HT-29 (cell line): ENCODE results near the gene ITGB3BP. TPM values are rescaled to one million over a fixed set of nuclear protein-coding genes. Genes with fewer than 3 reads are reported as not detected.
"Not testable (repeated sequence)": the region's sequence is repeated elsewhere in the genome, so short reads cannot be mapped to it uniquely, and the experiment has no call there.

Experiments used
- DNase-seq: peaks from one replicate; pipeline ENCODE4 v3.0.0-alpha.2; 2015; ENCODE audit warnings: low spot score
- total RNA-seq: library from RNA; depleted of rRNA; stranded (reverse); fragments of >200 nt; shearing (Covaris generic); gene quantifications from 2 replicates; pipeline ENCODE4 v1.2.3, GENCODE V29; 2014; rRNA removed

Gene ITGB3BP, protein sequence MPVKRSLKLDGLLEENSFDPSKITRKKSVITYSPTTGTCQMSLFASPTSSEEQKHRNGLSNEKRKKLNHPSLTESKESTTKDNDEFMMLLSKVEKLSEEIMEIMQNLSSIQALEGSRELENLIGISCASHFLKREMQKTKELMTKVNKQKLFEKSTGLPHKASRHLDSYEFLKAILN
- total RNA-seq: 14.1 and 16.9 TPM in 2 replicates

DNA sequence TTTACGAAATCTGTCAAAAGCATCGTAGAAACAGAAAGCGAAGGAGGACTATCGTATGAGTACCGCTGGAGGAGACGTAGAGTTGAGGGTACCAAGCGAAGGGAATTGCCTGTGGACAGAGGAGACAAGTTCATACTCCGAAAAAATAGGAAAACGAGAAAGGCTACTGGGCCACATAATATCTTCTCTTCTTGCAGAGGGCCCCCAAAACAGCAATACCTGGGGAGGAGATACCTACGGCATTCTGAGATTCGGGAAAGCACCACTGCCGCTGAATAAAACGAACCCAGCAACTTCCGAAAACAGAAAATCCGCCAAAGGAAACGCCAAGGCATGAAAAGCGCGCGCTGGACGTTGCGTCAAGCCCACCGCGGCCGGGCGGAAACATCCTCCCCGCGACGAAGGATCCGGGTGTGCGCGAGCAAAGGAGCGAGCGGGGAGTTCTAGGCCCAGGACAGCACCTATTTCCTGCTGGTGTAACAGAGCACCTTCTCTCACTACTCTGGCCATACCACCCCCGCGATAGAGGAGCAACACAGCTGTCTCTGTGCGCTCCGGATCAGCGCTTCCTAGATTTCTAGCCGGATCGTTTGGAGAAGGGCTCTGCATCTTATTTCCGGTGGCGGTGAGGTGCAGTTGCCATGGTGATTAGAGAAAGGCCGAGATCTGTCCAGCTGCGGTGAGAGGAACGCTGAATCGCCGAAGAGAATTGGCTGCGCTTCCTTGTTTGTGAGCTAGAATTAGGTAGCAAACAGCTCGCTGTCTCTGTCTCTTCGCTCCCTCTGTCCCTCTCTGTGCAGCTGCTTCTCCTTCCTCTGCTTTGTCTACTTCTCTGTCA lies at the start of gene ITGB3BP, which contains the start of gene EFCAB7:
Gene ITGB3BP, minus strand, starts transcription at position 335 of the 838 bp plus-strand sequence. Its CDS starts 92 bp downstream, at position 243.
Gene EFCAB7, plus strand, starts transcription at position 635 of the 838 bp plus-strand sequence. CDS start 2,048 bp downstream, outside the sequence.
- DNase-seq: peak; percentile 95

DNA sequence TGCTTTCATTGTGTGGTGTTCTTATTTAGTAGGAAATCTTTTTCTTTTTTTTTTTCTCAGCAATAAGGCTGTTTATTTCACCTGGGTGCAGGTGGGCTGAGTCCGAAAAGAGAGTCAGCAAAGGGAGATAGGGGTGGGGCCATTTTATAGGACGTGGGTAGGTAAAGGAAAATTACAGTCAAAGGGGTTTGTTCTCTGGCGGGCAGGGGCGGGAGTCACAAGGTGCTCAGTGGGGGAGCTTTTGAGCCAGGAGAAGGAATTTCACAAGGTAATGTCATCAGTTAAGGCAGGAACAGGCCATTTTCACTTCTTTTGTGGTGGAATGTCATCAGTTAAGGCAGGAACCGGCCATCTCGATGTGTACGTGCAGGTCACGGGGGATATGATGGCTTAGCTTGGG lies 49.7 kb upstream of the ITGB3BP start:
- not testable (repeated sequence) for DNase-seq

DNA sequence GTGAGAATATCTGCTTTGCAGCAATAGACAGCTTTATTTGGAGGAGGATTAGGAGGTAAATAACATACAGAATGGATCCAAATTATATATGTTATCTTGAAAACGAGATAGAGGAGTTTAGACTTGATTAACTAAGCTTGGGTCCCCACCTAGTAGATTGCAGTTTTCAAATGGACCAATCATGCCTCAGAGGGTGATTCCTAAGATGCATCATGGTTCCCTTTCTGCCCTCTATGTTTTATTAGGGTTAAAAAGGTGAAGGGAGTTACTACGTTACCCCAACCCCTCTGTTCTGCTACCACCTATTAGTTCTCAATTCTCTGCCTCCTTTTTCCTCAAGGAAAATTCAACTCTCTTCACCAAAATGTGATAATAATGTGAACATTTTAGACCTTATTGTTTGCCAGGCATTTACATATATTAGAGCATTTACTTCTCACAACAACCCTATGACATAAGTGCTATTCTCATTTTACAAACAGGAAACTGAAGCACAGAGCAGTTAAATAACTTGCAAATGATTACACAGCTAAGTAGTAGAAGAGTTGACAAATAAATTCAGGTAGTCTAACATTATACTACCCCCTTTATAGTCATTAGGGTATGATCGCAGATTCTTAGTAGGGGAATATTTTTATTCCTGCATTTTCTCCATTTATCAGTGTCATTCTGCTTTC lies 46.8 kb upstream of the ITGB3BP start:
- no peak for DNase-seq

DNA sequence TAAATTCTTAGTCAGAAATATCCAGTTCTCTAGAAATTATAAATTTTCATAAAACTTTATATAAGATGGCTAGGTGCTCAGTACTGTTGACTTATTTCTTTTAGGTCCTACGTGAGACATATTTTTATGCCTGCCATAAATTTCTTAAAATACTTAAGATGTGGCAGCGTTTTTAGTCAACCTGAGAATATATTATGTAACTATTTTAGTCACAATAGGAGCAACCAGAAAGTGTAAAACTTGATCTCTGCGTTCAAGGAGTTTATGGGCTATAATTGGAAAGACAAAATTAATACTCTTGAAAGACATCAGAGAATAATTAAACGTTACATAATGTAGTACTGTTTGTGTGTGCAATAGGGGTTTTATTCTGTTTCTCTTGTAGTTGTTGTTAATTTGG lies 46.0 kb upstream of the ITGB3BP start:
- no peak for DNase-seq

DNA sequence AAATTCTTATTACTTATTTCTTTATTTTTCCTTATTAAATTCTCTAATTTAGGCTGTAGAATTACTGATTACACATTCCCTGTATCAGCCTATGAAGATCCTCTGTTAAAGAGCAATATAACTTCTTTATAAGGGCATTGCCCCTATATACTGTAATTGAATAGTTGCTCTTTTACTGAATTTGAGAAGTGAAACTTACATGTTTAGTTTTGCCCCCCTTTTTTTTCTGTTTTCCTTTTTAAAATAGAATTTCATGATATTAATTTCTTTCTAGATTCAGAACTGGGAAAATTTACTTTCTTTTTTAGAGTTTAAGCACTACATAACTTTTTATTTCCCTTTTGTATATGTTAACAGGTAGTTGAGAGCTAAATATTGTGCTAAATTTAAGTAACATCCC lies 40.7 kb upstream of the ITGB3BP start:
- no peak for DNase-seq

DNA sequence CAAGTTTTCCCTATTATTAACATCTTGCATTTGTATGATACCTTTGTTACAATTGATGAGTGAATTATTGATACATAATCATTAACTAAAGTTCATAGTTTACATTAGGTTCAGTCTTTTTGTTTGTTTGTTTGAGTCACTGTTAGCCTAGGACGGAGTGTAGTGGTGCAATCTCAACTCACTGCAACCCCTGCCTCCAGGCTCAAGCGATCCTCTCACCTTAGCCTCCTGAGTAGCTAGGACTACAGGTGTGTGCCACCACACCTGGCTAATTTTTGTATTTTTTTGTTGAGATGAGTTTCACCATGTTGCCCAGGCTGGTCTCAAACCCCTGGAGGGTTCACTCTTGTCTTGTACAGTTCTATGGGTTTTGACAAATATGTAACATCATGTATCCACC lies 36.3 kb upstream of the ITGB3BP start:
- DNase-seq: no peak

DNA sequence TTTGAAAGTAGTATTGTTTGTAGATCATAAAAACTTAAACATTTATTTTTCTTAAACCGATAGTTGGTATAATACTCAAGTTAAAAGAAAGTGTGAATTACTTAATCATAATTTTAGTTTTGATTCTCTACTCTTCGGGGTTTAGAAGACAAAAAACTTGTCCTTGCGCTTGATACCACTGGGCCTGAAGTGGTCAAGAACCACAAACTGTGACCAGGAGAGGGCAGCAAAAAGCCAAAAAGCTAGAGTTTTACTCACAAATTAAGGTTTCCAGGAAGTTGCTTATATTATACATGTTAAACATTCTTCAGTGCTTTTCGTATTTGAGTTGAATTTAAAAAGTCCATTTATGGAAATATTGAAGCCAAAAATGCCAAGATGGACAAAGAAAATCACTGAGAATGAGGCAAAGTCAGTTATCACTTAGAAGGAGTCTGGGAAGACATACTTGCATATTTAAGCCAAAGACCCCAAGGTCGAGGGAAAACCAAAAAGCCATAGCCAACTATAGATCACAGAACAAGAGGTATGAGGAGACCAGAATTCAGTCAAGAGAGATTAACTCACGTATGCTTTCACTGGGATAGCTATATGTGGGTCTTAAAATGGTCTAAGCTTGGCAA lies 34.5 kb upstream of the ITGB3BP start:
- peak; percentile 59 for DNase-seq

DNA sequence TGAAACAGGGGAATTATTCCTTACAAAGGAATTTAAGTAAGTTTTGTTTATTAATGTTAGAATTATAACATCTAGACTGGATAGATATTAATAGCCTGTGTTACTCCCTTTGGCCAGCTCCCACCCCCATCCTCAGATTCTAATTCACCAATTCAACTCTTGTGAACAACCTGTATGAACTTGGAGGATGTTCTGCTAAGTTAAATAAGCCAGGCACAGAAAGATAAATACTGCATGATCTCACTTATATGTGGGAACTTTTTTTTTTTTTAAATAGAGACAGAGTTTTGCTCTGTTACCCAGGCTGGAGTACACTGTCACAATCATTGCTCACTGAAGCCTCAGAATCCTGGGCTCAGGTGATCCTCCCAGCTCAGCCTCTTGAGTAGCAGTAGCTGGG lies 32.5 kb upstream of the ITGB3BP start:
- no peak for DNase-seq

DNA sequence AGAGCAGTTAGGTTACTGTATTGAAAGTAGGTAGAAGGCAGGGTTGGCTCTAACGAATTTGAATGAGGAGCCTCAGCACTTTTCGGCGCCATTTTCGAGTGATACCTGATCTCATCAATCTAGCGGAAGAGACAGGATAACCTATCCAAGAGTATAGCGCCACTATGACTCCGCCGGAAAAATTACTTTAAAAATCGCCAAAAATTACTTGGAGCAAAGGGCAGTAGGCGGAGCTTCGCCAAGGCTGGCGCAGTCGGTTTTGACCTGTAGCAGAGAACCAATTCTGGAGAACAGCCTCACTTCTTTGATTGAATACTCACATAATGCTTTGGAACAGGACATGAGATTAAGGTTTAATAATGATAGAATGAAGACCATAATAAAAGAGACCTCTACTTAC lies 25.9 kb upstream of the ITGB3BP start:
- DNase-seq: no peak

DNA sequence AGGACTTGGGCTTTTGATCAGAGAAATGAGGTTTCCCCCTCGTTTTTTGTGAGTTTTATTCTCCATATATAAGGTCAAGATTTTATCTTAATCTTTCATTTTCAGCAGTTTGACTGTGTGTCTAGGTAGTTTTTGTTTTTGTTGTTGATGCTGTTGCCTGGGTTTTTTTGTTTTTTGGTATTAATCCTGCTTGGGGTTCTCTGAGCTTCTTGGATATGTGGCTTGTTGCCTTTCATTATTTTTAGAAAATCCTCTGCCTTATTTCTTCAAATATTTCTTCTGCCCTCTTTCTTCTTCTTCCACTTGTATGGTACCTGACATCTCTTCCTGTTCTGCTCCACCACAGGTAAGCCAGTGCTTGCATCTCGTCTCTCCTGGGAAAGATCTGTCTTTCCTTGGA lies 25.3 kb upstream of the ITGB3BP start:
- no peak for DNase-seq

DNA sequence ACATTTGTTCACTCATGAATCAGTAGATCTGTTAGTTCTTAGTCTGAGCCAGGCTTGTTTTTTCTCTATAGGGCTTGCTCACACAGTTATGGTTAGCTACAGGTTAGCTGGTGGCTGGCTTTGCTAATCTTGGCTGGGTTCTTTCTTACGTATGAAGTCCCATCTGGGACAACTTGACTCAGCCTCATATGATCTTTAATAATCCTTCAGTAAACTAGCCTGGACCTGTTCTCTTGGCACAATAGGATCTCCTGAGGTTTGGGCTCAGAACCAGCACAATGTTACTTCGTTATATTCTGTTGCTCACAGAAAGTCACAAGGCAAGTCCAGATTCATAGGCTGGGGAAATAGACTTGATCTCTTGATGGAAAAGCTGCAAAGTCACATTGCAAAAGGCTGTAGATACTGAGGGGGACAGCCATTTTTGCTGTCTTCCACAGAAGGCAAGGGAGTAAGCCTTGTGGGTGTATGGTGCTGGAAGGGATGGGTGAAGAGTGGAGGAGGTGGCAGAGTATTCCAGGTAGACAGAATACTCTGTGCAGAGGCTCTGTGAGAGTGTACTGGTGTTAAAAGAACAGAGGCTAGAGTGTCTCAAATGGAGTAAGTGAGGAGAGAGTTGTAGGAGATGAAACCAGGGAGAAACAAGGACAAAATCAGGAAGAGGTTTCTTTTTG lies 24.7 kb upstream of the ITGB3BP start:
- DNase-seq: no peak

DNA sequence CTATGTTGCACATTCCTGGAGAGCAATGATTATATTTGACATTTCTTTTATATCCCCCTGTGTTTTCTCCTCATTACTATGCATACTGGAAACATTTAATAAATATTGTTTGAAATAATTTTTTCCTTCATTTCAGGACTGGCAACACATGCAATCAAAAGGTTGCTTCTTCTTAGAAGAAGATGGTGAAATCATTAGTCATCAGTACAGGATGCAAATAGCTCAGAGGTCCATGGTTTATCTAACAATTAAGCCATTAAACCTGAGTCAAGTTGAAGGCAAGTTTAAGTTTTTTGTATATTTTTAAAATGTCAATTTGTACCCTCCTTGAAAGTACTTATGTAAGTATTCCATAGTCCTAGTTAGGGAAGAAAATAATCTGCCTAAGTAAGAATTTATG lies 22.8 kb upstream of the ITGB3BP start:
- DNase-seq: no peak

DNA sequence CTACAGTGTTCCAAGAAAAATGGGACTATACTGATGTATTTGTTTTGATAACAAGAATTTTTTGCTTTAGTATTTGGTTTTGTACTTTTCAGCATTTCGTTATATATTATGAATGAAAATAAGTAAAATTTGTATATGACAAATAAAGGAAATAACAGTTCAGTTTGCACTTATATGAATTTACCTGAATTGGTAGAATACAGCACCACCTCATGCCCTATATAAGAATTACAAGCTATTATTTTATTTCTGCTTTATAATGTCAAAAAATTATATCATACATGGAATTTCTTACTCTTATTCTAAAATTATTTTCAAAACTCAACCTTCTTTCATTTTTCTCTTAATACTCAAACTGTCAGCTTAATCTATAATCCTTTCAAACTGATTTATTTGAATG lies 14.9 kb upstream of the ITGB3BP start:
- peak; percentile 22 for DNase-seq

DNA sequence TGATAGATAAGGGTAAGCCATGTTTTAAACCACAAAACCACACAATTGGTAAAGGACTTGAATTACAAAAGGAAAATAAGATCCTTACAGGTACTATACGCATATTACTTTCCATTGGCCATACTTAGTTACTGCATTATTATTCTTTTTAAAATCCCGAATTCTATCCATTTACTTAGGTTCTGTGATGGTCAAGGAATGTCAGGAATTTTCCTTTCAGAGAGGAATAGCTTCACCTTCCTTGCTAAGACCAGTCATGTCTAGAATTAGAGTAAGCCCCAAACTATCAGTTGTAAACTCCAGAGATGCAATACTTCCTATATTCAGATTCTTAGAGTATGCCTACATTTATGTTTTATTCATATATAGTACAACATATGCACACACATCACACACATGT lies 14.0 kb upstream of the ITGB3BP start:
- no peak for DNase-seq

DNA sequence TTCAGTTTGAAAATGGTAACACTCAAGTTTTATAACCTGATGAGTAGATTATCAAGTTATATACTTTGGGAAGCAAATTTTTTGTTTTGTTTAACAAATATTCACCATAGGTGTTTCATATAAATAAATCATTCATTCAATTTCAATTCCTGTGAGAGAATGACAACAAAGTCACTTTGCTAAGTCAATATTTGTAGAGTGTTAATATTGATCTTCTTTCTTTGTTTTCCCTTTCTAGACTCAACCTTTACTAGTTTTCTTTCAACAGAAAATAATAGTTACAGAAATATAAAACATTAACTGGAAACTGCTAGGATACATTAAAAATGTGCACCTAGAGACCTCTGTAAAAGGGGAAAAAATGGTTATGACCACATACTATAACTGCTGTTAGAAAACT lies 11.4 kb upstream of the ITGB3BP start:
- DNase-seq: no peak

DNA sequence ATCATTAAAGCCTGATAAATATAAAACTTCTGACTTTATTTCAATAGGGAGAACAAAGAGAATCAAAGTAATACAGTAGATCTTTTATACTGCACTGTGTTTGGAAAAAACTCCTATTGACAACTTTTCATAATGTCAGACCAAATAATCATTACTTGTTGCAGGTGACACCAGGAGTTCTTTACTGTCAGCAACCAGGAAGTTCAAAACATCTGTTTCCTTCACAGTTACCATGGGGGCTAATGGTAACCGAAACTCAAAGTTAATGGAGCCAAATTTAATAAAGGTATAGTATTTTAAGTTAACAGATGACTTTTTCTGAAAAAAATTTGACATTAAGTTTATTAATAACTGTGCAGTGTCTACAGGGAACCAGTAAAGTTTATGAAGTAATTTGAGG lies 10.9 kb upstream of the ITGB3BP start:
- no peak for DNase-seq

DNA sequence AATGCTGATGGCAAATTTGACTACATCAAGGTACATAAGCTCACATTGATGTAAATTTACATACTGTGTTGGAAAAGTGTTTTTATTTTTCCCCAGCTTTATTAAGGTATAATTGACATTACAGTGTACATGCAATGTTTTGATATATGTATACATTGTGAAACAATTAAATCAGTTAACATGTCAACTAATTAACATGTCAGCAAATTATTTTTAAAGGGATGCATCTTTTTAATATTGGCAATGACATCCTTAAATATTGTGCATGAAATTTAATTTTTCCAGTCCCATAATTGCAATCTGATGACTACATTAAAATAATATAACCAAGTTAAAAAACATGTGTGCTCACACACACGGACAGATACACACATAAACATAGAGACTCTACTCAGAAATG lies 9.7 kb upstream of the ITGB3BP start:
- DNase-seq: no peak

DNA sequence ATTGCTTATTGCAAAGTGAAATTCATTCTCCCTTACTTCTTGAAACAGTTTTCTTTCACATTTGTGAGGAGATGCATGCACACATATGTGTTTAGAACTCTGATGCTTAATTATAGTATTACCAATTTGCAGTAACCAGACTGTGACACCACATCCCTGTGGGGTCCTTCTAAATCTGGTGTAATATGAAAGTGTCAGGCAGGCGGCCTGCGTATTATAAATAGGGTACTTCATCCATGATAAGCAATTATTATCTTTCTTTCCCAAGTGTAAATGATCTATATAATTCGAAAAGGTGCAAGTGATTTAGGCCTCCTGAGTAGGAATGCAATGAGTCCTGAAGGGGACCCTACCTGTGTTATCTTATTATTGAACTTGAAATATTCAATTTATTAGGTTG lies 1.2 kb upstream of the ITGB3BP start:
- DNase-seq: peak; percentile 28

DNA sequence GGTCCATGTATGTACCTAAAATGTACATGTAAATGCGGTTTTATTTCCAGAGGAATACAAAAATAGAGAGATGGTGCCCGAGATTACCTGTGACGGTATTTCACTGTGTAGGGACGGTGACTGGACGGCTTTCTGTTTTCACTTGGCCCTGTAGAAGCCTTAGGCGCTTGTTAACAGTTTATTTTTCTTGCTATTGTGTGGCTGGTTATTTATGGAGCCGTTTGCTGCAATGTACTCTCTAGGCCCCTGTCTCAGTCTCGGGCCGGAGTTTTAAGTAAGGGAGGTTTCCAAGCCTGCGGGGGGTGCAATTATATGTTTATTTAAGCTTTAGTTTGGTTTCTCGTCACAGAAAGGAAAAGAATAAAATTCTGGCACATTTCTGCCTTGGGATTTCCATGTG lies 713 bp upstream of the ITGB3BP start:
- DNase-seq: no peak

DNA sequence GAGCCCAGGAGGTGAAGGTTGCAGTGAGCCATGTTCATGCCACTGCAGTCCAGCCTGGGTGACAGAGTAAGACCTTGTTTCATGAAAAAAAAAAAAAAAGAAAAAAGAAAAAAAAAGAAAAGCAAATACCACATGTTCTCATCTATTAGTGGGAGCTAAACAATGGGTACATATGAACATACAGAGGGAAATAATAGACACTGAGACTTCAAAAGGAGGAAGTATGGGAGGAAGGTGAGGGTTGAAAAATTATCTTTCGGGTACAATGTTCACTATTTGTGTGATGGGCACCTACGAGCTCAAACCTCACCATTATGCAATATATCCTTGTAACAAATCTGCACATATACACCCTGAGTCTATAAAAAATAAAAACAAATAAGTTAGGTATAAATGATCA lies 6.4 kb downstream of the ITGB3BP start:
- no peak for DNase-seq

DNA sequence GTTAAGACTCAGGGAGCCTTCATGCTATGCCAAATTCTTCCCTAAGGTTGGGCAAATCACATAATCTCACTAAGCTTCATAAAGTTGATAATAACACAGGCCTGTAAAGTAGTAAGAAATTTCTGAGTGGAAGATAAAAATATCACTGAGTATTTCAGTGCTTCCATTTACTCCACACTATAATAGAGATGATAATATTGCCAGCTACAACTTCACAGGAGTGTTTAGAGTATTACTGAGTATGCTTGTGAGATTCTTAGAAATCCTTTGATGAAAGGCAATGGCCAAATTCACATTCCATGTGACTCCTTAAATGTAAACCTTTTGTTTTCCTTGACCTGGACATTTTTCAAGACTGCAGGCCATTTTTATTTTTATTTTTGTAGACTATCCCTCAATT lies 10.4 kb downstream of the ITGB3BP start:
- DNase-seq: no peak

DNA sequence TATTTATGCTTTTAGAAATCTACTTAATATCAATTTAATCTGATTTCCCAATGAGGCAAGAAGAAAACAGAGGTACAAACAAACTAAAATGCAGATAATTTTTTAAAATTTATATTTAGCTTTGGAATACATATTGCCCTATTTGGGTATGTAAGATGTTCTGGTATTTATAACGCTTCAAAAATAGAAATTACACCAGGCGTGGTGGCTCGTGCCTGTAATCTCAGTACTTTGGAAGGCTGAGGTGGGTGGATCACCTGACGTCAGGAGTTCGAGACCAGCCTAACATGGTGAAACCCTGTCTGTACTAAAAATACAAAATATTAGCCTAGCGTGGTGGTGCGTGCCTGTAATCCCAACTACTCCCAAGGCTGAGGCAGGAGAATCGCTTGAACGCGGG lies 13.3 kb downstream of the ITGB3BP start:
- DNase-seq: no peak
